HG03039 (cell line): ENCODE results near the gene PLAAT4.

ENCODE experiments used
- ATAC-seq: cut with Tn5 transposase; IDR thresholded peaks from one replicate; pipeline ENCODE4 v1.9.1; 2021; ENCODE audit warnings: mild to moderate bottlenecking, moderate library complexity; ENCODE audit not compliant: unreplicated experiment

PLAAT4 gene, protein sequence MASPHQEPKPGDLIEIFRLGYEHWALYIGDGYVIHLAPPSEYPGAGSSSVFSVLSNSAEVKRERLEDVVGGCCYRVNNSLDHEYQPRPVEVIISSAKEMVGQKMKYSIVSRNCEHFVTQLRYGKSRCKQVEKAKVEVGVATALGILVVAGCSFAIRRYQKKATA

DNA sequence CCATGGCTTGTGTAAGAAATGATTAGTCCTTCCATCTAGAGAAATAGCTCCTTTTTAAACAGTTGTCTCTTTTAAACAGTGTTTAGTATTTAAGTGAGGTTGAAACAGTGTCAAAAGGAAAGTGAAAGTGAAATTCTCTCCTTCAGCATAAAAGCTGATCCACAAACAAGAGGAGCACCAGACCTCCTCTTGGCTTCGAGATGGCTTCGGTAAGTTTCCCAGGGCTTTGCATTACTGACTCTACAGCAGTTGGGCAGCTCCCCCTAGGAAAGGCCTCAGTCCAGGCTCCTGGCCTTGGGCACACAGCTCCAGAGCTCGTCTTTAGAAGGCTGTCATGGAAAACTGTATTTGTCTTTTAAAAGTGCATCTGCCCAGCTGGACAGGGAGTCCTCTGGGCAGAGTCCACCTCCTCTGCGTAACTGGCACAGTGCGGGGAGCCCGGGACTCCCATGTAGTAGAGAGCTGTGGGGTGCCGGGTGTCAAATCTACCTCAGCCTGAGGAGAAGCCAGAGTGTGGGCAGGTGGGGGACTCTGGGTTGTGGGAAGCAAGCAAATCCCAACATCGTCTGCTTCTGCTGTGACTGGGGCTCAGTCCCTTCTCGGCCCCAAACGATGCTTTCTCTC, at the start of gene PLAAT4:
Gene PLAAT4 (plus strand): TSS at position 140 of the 624 bp plus-strand sequence. CDS start 61 bp downstream, at position 201.
- no peak for ATAC-seq

DNA sequence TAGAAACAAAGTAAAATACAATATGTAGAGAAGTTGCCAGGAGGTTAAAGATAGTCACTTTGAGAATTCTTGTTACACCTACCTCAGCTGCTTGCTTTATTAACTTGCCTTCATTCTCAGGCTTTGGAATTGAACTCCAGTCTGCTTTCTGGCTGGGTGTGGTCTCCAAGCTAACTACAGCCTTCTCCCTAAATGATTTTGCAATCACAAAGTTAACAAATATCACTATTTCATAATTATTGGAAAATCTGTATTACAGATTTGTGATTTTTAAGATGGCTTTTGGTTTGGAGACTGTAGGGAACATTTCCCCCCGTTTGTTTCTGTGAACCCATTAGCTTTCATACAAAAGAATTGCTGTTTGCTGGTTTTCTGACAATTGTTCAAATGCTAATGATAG, 47.8 kb upstream of the PLAAT4 start:
- no peak for ATAC-seq

DNA sequence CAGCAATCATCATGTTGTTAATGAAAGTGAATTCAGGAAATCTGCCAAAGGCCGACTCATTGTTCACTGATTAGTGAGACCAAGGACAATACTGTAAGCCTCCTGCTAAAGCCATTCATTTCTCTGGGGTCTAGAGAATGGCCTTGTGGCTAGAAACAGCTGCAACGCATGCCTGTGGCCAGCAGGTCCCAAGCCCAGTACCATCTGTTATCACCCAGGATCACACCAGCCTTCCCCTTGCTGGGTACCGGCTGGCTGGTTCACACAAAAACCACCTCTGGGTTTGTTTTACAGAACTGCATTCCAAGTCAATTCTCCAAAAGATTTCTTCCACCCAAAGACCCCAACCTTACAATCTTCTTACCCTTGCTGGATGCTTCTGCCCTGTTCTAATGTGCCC, 46.7 kb upstream of the PLAAT4 start:
- no peak for ATAC-seq

DNA sequence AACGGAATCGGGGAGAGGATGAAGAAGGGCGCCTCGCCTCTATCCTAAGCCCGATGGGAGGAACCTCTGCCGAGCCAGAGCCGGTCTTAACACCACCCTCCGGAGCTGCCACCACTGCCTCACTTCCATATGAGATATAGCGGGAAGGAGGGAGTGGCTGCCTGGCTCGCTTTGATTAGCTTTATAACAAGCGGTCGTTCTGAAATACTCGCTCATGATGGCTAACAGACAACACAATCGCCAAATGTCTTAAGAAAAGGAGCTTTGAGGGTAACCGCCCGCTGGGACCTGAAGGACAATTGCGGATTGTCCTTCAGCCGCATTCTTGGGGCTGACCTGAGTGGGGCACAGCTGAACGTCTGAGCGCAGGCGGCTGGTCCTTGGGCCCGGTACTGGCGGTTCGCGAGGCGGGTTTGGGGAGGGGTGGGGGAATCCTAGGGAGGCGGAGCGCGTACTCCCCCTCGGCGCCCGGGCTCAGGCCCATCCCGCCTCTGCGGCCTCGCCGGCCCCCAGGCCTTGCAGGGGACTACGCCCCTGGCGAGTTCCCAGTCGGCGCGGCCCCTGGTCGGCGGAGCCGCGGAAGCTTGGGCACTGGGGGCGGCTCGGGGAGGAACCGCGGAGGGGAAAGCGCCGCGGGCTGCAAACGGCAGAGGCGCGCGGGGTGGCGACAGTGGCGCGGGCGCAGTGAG, 45.9 kb upstream of the PLAAT4 start, which contains the start of gene PLAAT5:
Gene PLAAT5 (minus strand): TSS at position 617 of the 689 bp plus-strand sequence. CDS start 133 bp downstream, at position 484.
- no peak for ATAC-seq

DNA sequence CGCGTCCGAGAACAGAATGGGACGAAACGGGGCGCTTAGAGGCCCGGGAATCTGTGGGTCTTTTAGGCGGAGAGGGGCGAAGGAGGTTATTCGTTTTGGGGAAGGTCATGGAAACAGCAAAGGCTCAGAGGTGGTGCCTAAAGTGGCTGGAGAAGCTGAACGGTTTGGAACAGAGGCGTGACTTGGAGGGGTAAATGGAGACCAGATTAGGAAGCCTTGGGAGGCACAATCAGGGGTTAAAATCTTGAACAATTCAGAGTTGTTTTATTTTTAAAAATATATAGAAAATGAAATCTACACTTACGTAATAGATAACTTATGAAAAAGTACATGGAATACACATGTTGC, 45.4 kb upstream of the PLAAT4 start:
- no peak for ATAC-seq

DNA sequence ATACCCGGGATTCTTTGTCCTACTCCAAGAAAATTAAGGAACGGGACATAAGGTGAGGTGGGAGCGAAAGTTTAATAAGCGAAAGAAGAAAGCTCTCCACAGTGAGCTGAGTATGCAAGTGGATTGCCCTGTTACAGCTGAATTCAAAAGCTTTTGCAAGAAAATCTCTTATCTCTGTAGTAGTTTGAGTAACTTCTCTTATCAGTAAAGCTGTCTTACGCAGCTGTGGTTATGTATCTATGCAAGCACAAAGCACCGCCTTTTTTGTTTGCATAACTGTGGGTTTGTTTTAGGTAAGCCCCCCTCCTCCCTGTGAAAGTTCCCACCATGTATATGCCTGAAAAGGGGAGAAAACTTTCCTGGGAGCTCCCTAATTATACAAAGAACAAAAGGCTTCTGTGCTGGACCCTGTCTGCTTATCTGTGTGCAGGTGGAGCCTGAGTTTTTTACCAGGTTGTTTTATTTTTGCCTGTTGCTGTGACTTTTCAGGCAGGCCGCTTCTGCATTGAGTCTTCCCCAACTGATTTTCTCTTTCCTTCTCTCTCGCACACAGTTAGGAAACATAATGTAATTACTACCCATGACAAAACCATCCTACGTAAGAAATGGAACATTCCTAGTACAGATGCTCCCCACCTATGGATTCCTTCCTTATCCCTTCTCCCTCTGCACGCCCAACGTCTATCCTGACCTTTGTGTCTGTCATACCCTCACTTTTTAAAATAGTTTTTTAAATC, 44.8 kb upstream of the PLAAT4 start:
- ATAC-seq: no peak

DNA sequence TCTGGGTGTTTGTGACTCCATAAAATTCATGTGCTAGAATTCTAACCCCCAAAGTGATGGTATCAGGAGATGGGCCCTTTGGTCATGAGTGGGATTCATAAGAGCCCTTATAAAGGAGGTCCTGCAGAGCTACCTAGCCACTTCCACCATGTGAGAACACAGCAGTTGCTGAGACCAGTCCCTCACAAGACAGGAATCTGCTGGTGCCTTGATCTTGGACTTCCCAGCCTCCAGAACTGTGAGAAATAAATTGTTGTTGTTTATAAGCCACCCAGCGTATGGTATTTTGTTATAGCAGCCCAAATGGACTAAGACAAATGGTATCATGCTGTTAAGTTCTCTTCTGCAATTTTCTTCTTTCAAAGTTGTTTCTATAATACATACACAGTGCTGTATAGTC, 44.2 kb upstream of the PLAAT4 start:
- ATAC-seq: no peak

DNA sequence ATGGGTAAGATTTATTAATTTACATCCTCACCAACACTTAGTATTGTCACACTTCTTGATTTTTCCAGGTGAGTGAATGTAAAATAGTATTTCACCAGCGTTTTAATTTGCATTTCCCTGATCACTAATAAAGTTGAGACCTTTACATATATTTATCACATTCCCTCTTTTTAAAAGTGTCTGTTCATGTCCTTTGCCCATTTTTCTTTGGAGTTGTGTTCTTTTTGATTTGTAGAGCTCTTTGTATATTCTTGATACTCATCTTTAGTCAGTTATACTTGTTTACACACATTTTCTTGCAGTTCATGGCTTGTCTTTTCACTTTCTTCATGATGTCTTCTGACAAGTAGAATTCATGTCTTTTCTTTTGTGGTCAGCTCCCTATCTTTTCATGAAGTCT, 43.5 kb upstream of the PLAAT4 start:
- no peak for ATAC-seq

DNA sequence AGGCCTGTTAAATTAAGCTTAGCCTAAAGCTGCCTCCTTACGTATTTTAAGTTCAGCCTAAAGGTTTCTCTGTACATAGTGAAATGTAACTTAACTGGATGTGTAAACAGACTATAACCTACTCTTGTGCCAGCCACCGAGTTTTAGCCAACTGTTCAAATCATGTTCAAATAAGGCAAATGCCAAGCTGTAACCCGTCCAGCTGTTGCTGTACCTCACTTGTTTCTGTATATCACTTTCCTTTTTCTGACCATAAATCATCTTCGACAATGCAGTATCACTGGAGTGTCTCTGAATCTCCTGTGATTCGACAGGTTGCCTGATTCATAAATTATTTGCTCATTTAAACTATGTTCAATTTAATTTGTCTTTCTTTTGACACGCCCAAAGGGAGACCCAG, 41.6 kb upstream of the PLAAT4 start:
- no peak for ATAC-seq

DNA sequence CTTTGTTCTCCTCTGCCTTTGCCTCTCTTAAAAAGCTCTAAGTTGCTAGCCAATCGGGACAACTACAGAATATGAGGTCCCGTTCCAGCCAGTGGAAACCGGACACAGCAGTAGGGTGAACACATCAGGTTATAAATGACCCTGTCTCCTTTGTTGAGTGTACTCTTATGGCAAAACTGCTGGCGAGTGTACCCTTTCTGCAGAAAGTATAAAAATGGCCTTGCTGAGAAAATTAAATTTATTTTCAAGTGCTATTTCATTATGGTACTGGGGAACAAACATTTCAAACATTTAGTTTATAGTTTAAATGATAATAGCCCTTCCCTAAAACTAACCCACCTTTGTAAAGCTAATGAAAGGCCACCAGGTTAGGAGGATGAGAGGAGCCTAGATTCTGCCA, 36.7 kb upstream of the PLAAT4 start:
- no peak for ATAC-seq

DNA sequence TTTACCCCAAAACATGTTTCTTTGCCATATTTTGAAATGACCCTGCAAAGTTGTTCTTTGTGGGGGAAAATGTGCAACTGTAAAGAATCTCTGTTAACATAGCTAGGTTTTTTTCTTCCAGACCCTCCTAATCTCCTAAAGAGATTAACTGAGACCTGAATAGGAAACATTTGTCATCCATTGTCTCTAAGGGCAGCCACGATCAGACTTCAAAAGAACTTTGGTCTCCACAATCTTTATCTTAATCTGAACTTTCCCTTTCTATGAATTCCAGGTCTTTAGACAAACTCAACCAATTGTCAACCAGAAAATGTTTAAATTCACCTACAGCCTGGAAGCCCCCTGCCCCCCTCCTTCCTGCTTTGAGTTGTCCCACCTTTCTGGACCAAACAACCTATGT, 35.4 kb upstream of the PLAAT4 start:
- ATAC-seq: no peak

DNA sequence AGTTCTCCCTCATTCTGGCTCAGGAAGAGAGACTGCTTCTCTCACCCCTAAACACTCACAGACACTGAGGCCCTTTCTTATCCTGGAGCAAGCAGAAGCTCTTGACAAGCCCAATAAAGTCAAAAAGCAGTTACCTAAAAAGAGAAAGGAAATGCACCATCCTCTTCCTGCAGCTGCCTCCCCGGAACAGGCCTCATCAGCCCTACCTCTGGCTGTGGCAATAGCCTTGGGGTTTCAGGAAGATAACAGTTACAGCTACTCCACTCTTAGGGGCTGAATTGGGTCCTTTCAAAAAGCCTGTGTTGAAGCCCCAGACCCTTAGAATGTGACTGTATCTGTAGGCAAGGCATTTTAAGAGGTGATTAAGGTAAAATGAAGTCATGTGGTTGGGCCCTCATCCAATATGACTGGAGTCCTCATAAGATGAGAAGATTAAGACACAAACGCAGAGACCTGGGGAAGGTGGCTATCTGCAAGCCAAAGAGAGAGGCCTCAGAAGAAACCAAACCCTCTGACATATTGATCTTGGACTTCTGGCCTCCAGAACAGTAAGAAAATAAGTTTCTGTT, 34.3 kb upstream of the PLAAT4 start:
- no peak for ATAC-seq

DNA sequence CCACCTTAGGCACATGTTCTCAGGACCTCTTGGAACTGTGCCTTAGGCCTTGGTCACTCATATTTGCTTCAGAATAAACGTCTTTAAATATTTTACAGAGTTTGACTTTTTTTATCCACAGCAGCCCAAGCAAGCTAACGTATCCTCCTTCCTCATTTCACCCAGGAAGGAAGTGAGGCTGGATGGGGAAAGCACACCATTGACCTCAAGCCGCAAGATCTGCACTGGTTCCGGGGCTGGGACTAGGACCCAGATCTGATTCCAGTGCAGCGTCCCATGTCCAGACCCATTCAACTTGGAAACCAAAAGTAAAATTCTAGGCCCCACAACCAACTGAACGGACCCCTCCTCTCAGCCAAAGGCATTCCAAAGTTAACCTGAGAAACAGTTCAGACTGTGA, 33.1 kb upstream of the PLAAT4 start:
- ATAC-seq: no peak

DNA sequence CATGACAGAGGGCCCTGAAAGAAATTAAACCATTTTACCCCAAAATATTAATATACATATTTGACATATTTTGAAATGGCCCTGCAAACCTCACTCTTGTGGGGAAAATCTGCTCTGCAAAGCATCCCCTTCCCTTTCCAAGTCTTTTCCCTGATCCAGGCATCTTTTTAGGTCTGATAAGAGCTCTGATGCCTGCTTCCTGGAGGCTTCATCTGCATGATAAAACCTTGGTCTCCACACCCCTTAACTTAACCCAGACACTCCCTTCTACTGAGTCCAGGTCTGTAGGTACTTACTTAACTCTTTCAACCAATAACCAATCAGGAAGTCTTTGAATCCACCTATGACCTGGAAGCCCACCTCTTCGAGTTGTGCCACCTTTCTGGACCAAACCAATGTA, 32.6 kb upstream of the PLAAT4 start:
- ATAC-seq: no peak

DNA sequence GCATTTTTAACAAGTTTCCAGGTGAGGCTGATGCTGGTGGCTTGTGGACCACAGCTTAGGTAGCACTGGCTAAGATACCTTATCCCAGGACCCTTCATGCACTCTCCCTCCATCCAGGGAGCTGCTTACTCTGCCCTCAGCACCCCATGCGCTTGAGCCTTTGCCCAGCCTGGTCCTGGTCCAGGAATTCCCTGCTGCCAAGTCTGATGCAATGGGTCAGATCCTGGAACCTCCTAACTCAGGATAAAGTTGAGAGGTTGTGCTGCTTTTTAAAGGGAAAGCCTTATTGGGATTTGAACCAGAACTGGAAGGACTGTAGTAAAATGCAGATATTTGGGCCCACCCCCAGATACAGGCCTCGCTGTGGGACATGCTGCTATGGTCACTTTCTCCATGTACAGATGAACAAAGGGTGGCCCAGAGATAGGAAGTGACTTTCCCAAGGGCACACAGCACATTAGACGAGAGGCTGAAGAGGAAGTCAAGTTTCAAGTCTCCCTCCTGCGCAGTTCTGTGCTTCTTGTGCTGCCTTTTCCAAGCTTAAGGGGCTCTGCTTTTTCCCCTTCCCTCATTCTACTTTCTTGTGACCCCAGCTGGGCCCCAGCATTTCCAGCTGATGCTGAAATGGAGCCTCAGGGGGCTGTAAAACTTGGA, 31.5 kb upstream of the PLAAT4 start:
- no peak for ATAC-seq

DNA sequence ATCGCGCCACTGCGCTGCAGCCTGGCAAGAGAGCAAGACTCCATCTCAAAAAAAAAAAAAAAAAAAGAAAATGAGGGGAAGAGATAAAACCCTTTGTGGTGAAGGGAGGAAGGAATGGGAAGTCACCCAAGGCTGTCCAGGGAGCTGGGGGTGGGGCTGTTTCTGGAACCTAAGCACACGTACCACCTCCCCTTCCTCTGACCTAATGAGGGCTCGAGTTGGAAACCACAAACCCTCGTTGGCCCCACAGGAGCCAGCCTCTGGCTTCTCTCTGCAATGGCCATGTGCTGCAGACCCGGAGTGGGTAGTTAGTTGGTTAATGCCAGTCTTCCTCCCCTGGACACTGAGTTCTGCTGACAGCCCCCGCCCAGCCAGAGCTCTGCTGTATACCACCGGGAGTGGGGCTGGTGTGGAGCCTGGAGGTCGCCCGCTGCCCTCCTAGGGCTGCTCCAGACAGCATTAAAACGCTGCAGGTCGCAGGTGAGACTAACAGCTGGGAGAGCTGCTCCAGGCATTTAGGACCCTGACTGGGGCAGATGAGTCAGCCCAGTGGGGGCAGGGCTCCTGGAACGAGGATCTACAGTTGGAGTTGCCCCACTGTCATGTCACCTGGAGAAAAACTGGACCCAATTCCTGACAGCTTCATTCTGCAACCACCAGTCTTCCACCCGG, 30.6 kb upstream of the PLAAT4 start, which contains the start of gene LGALS12:
Gene LGALS12 (plus strand): TSS at position 228 of the 672 bp plus-strand sequence. CDS start 375 bp downstream, at position 603.
- no peak for ATAC-seq

DNA sequence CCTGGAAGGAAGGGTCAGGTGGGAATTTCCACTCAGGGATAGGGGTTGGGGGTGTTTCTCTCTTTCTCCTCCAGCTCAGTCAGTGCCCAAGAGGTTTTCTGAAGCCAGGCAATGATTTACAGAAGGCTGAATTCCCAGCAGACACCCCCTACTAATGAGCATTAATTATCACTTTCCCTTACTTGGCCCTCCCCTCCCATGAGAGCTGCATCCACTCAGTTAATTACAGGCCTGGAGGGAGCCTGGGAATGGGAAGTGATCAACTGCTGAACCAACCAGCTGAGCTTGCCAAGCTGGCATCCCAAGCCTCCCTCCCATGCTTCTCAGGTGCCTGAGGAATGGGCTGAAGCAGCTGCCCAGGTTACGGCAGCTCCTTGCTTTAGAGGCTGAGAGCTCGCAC, 29.7 kb upstream of the PLAAT4 start:
- no peak for ATAC-seq

DNA sequence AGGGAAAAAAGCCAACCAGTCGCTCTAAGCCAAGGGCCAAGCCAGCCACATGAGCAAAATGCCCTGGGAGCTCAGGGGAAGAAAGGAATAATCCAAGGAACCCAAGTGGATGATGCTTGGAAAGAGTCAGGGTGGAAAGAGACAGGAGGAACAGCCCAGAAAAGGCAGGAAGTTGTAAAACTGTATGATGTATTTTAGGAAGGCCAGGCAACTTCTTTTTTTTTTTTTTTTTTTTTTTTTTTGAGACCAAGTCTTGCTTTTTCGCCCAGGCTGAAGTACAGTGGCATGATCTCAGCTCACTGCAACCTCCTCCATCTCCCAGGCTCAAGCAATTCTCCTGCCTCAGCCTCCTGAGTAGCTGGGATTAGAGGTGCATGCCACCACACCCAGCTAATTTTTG, 29.1 kb upstream of the PLAAT4 start:
- no peak for ATAC-seq

DNA sequence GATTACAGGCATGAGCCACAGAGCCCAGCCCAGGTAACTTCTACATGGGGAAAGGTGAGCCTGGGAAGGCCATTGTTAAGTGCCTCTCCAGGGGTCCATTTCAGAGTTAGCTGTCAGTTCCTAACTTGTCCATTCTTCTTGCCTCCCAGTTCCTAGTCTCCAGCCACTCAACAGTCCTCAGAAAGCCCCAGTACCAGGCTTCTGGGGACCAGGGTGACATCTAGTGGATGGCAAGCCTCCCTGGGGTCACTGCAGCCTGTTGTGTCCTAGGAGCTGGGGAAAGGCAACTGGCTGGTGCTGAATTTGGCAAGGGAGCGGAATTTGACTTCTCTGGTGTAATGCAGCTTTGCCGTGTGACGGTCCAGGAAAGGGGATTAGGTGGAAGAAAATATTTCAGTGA, 28.6 kb upstream of the PLAAT4 start:
- ATAC-seq: no peak

DNA sequence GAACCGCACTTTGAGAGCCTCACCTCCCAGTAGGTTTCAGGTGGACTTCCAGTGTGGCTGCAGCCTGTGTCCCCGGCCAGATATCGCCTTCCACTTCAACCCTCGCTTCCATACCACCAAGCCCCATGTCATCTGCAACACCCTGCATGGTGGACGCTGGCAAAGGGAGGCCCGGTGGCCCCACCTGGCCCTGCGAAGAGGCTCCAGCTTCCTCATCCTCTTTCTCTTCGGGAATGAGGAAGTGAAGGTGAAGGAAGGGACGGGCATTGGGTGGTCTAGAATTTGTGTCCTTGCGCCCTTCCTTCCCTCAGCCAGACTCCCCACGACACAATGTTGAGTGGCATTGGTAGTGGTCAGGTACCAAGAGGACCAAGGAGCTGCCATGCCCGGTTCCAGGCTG, 27.9 kb upstream of the PLAAT4 start:
- no peak for ATAC-seq
